Esophagus muscularis mucosa (tissue), 3 donors: Measurements from ENCODE around the gene SLC25A1.

Source experiments
- CTCF ChIP-seq, 3 experiments: fragments of 200-600 bp in 2 of 3; fragments of 450-650 bp in 1 of 3; sonication (generic) in 2 of 3; IDR thresholded peaks; one replicate each; pipeline ENCODE4 v1.5.1; 2017 to 2019; ENCODE audit warnings: antibody characterized with exemption in 3 of 3, mild to moderate bottlenecking in 2 of 3, moderate library complexity in 1 of 3
- EP300 ChIP-seq: sonication (generic); formaldehyde crosslinking; IDR thresholded peaks from one replicate; pipeline ENCODE4 v1.6.1; 2017; ENCODE audit warnings: antibody characterized with exemption

DNA sequence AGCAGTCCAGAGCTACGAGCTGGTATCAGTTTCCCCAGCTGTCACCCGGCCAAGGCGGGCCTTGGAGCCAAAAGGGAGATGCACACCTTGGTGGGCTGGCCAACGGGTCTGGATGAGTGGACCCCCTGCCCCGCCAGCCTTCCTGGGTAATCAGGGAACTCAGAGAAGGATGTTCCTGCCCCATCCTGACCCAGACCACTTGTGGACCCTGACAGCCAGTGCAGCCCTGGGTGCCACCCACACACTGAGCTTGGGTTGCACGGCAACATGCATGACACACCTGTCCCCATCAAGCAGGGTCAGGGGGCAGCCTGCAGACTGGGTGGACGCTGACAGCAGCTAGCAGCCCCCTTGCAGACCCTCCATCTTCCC, 8.6 kb downstream of the SLC25A1 start:
- TF ChIP-seq CTCF (IDR thresholded peaks at IDR 0.05): no peak
- TF ChIP-seq EP300: no peak
